NT2/D1 (cell line): Measurements from ENCODE around the gene RFX8.

Experiments
- YY1 ChIP-seq: IDR thresholded peaks from 2 replicates; pipeline ENCODE4 v1.6.1; 2011; ENCODE audit not compliant: insufficient read length, insufficient read depth
- ZNF274 ChIP-seq: IDR thresholded peaks from 2 replicates; pipeline ENCODE4 v1.6.1; 2011; ENCODE audit warnings: mild to moderate bottlenecking, low read depth, low read length

GRCh38 chr2:101515477-101515876 lies 40.6 kb upstream of the RFX8 start:
- no peak for TF ChIP-seq YY1
- TF ChIP-seq ZNF274, result no peak
